IPS DF 4.7 (cell line): Measurements from ENCODE around the gene SCD5.

Experiments
- DNase-seq: peaks from one replicate; pipeline ENCODE4 v3.0.0-alpha.2; 2013; ENCODE audit warnings: low spot score; ENCODE audit errors: extremely low read depth

Gene SCD5

GRCh38 chr4:82640540-82640939 is 158.1 kb downstream of the SCD5 start:
- no peak for DNase-seq

GRCh38 chr4:82639971-82640370 is 158.6 kb downstream of the SCD5 start:
- DNase-seq: no peak

GRCh38 chr4:82638479-82638878 is 160.1 kb downstream of the SCD5 start:
- DNase-seq: no peak

GRCh38 chr4:82630079-82630478 is 168.5 kb downstream of the SCD5 start:
- DNase-seq: no peak

- no peak for DNase-seq
These were observed 169.2 kb downstream of the SCD5 start for GRCh38 chr4:82629238-82630000.

GRCh38 chr4:82626251-82626868 is 172.2 kb downstream of the SCD5 start:
- no peak for DNase-seq

GRCh38 chr4:82624819-82625218 is 173.8 kb downstream of the SCD5 start:
- no peak for DNase-seq

GRCh38 chr4:82623121-82623683 is 175.4 kb downstream of the SCD5 start:
- no peak for DNase-seq

- no peak for DNase-seq
These were observed 177.3 kb downstream of the SCD5 start for GRCh38 chr4:82621251-82621650.

- DNase-seq: no peak
These were observed 178.4 kb downstream of the SCD5 start for GRCh38 chr4:82620126-82620735.

- no peak for DNase-seq
These were observed 180.4 kb downstream of the SCD5 start for GRCh38 chr4:82618103-82618720.

- DNase-seq: no peak
These were observed 183.7 kb downstream of the SCD5 start for GRCh38 chr4:82614838-82615449.

GRCh38 chr4:82613121-82613520 is 185.5 kb downstream of the SCD5 start:
- DNase-seq: no peak

GRCh38 chr4:82611982-82612381 is 186.6 kb downstream of the SCD5 start:
- no peak for DNase-seq

- DNase-seq: no peak
These were observed 187.1 kb downstream of the SCD5 start for GRCh38 chr4:82611527-82611926.

GRCh38 chr4:82610041-82610440 is 188.6 kb downstream of the SCD5 start:
- no peak for DNase-seq

GRCh38 chr4:82606622-82607021 is 192.0 kb downstream of the SCD5 start:
- DNase-seq: no peak

- DNase-seq: no peak
These were observed 194.1 kb downstream of the SCD5 start for GRCh38 chr4:82604522-82604921.

- DNase-seq: no peak
These were observed 197.2 kb downstream of the SCD5 start for GRCh38 chr4:82601242-82602015.

- DNase-seq: no peak
These were observed 199.3 kb downstream of the SCD5 start for GRCh38 chr4:82599336-82599735.

GRCh38 chr4:82594456-82594855 is 204.1 kb downstream of the SCD5 start:
- no peak for DNase-seq
